Retinal pigment epithelial cell (primary cell): Measurements from ENCODE around the gene DUOX2.
A peak's percentile ranks its signal among the peaks of the same experiment; 100 is the strongest.

Experiments used
- DNase-seq: peaks from one replicate; pipeline ENCODE4 v3.0.0-alpha.2; 2010; ENCODE audit warnings: low read depth
- H3K4me3 ChIP-seq: 2 replicates; pipeline ENCODE4 v1.5.1; 2011; ENCODE audit warnings: mild to moderate bottlenecking, low read length, control low read depth, moderate library complexity
- CTCF ChIP-seq: conservative IDR thresholded peaks from 2 replicates; pipeline ENCODE4 v1.5.1; 2011; ENCODE audit warnings: low read depth, low read length, control low read depth, inconsistent platforms

DUOX2 gene

DNA sequence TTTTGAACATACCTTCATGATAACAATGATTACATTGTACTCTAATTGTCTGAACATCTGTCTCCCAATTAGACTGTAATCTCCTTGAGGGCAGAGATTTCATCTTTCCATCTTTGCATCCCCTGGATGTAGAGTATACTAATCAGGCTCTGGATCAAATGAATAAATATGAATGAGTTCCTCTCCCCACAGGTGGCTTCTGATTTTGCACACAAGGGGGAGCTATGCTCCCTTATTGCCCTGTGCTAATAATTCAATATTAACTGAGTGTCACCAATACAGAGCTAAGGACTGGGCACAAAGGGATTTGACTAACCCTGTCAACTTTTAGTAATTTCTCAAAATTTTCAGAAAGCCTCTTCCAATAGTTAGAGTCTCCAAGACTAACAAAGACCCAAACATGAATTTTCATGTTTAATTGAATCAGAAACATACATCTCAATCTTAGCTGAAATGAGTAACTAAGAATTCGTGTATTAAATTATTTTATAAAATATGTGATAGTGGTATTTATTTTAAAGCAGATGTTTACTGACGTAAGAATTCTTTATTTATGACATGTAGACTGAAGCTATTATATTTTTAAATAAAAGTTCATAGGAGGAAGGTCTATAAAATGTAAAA, 12.7 kb upstream of the DUOX2 start:
- TF ChIP-seq CTCF: peak; percentile 85

DNA sequence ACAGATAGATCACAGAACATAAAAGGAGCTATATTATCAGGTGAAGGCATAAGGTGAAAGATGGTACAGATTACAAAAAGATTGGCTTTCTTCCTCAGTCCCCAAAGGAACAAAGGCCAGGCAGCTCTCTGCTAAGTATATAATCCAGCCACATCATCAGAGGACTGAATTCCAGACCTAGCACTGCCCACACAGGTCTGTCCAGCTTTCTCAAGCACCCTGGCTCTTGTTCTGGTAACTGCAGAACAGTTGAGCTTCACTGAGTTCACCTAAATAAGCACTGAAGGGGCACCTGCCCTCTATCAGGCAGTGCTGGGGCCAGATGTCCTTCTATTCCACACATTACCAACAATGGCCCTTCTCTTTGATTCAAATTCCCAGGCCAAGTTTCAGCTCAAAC, 9.4 kb upstream of the DUOX2 start:
- no peak for TF ChIP-seq CTCF
- no peak for DNase-seq
- H3K4me3 ChIP-seq: no peak overlapping the region

More for the DNA sequence above, 12.7 kb upstream of the DUOX2 start:
- no peak overlapping the region for H3K4me3 ChIP-seq
- DNase-seq: no peak

GRCh38 chr15:45122719-45123118, 8.7 kb upstream of the DUOX2 start:
- DNase-seq: no peak
- H3K4me3 ChIP-seq: no peak overlapping the region
- TF ChIP-seq CTCF: no peak

DNA sequence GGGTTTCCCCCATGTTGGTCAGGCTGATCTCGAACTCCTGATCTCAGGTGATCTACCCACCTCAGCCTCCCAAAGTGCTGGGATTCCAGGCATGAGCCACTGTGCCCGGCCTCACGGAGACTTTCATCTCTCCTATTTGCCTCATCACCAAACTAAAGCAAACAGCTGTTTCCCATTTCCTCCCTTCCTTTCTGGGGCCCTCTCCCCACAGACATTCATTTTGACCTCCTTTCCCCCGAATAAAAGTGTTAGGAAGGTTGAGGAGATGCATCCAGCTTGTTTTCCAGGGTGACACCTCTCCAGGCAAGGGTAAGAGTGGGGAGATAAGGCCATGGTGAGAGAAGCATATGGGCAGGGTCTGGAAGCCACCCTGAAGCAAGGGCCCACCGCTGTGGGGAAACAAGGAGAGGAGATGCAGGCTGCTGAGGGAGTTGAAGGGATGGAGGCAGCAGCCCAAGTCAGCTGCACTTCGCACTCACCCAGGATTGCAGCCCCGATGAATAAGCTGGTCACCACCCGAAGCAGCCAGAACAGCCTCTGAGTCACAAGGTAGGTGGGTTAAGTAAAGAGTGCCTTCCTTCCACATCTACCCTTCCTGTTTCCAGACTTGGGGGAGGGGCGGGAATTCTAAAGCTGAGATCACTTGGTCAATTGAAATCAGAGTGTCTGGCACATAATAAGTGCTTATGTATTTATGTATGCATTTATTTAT, 7.9 kb upstream of the DUOX2 start:
- no peak overlapping the region for H3K4me3 ChIP-seq
- no peak for TF ChIP-seq CTCF
- peak; percentile 42 for DNase-seq

- DNase-seq: no peak
- no peak overlapping the region for H3K4me3 ChIP-seq
- TF ChIP-seq CTCF: no peak
These were observed 7.0 kb upstream of the DUOX2 start for GRCh38 chr15:45121020-45121419.

GRCh38 chr15:45120081-45120972, 6.4 kb upstream of the DUOX2 start:
- no peak for DNase-seq
- no peak overlapping the region for H3K4me3 ChIP-seq
- TF ChIP-seq CTCF: no peak
